Vagina (tissue), 2 donors: Measurements from ENCODE around the gene C10orf71.

Experiments
- CTCF ChIP-seq, 3 experiments: fragments of 450-650 bp in 2 of 3; fragments of 200-600 bp in 1 of 3; sonication (generic) in 1 of 3; IDR thresholded peaks; one replicate each; pipeline ENCODE4 v1.5.1; 2017 to 2019; ENCODE audit warnings: antibody characterized with exemption in 3 of 3, mild to moderate bottlenecking in 2 of 3, moderate library complexity in 2 of 3
- POLR2A ChIP-seq, 2 donors: fragments of 450-650 bp; IDR thresholded peaks; one replicate each; pipeline ENCODE4 v1.6.1; 2017; ENCODE audit warnings: antibody characterized with exemption in 2 of 2, mild to moderate bottlenecking in 2 of 2, moderate library complexity in 2 of 2
- POLR2AphosphoS5 ChIP-seq, 2 donors: sonication (generic); formaldehyde crosslinking; IDR thresholded peaks; one replicate each; pipeline ENCODE4 v1.9.0; 2017; ENCODE audit warnings: antibody characterized with exemption in 2 of 2, mild to moderate bottlenecking in 2 of 2, low read depth in 1 of 2; ENCODE audit not compliant: insufficient read depth in 1 of 2

GRCh38 chr10:49333192-49333591 lies 34.2 kb downstream of the C10orf71 start:
- TF ChIP-seq CTCF (IDR thresholded peaks at IDR 0.05) (no peak), POLR2A (IDR thresholded peaks at IDR 0.05) (no peak), POLR2AphosphoS5 (IDR thresholded peaks at IDR 0.05; ENCODE audit: insufficient read depth in 1 of 2, low read depth in 1 of 2) (no peak)
